ENCODE measurements around the gene CSTF2T.

GRCh38 chr10:51698473-51699063 is 827 bp downstream of the CSTF2T start:
- TF ChIP-seq CTCF (IDR thresholded peaks at IDR 0.05): no peak
- no peak for TF ChIP-seq POLR2A (IDR thresholded peaks at IDR 0.05)
